ENCODE measurements around the gene CACNG4. TPM values are rescaled to one million over a fixed set of nuclear protein-coding genes. Genes with fewer than 3 reads are reported as not detected.

CACNG4 gene
- total and polyA plus RNA-seq, 2 experiments from 2014 or later = 1.6 to 4.1 TPM

DNA sequence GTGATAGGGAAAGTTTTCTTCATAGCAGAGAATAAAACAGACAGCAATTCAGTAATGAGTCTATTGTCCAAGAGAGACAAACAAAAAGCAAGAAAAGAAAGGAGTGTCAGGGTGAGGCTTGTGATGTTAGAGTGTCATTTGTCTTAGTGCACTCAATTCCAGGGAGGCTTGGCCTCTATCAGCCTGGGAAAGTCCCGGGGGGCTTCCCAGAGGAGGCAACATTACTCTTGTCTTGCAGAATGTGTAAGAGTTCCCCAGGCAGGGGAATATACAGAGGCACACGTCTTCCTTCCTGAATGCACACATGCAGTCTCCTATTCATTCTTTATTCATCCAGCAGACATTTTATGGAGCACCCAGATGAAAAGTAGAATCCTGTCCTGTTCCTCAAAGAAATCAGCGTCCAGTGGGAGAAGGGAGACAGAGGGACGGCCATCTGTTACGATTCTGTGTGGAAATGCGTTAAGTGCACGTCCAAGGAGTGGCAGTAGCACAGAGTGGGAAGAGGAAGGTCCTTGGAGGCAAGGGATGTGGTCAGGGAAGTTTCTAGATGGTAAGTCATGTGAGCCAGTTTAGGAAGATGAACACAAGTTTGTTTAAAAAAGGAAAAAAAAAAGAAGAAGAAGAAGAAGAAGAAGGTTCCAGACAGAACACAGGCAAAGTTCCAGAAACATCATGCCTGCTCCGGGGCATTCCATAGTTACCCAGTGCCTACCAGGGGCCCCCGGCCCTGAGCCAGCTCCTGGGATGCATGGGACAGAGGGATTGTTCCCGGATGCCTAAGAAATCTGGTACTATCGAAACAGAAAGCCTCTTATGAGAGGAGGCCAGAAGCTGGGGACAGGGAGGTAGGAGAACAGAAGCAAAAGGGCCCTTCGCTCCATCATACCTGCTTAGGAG, 21.1 kb downstream of the CACNG4 start:
- no peak overlapping the region for H2AFZ ChIP-seq
- Mint-ChIP-seq H3K27ac (no peak overlapping the region), H3K36me3 (ENCODE audit: low read depth) (no peaks in the 10 kb centered on the region), H3K4me3 (no peak overlapping the region), H3K4me1 (peaks cover 7% of the 10 kb centered on the region), H3K9me3 (peaks cover 4% of the 10 kb centered on the region; the same call in 1 of the 3 replicates), H3K27me3 (ENCODE audit: insufficient read depth, low read depth, poor library complexity) (peaks cover 8% of the 10 kb centered on the region)
- TF ChIP-seq EZH2phosphoT487 (IDR thresholded peaks at IDR 0.05; ENCODE audit: unreplicated experiment) = no peak
- no peak for TF ChIP-seq NANOG (IDR thresholded peaks at IDR 0.05; ENCODE audit: borderline replicate concordance)
- TF ChIP-seq, protein P1, sequence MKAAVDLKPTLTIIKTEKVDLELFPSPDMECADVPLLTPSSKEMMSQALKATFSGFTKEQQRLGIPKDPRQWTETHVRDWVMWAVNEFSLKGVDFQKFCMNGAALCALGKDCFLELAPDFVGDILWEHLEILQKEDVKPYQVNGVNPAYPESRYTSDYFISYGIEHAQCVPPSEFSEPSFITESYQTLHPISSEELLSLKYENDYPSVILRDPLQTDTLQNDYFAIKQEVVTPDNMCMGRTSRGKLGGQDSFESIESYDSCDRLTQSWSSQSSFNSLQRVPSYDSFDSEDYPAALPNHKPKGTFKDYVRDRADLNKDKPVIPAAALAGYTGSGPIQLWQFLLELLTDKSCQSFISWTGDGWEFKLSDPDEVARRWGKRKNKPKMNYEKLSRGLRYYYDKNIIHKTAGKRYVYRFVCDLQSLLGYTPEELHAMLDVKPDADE (IDR thresholded peaks at IDR 0.05) = no peak
- no peak for TF ChIP-seq JUNB (IDR thresholded peaks at IDR 0.05; ENCODE audit: unreplicated experiment)
- TF ChIP-seq ZNF331 (CRISPR knock-in tag; IDR thresholded peaks at IDR 0.05; ENCODE audit: low read depth) = no peak
- TF ChIP-seq, protein P2, sequence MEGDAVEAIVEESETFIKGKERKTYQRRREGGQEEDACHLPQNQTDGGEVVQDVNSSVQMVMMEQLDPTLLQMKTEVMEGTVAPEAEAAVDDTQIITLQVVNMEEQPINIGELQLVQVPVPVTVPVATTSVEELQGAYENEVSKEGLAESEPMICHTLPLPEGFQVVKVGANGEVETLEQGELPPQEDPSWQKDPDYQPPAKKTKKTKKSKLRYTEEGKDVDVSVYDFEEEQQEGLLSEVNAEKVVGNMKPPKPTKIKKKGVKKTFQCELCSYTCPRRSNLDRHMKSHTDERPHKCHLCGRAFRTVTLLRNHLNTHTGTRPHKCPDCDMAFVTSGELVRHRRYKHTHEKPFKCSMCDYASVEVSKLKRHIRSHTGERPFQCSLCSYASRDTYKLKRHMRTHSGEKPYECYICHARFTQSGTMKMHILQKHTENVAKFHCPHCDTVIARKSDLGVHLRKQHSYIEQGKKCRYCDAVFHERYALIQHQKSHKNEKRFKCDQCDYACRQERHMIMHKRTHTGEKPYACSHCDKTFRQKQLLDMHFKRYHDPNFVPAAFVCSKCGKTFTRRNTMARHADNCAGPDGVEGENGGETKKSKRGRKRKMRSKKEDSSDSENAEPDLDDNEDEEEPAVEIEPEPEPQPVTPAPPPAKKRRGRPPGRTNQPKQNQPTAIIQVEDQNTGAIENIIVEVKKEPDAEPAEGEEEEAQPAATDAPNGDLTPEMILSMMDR (conservative IDR thresholded peaks at IDR 0.05; ENCODE audit: low read depth in 2 of 2) = no peak
- no peak for TF ChIP-seq ZNF114 (CRISPR knock-in tag; IDR thresholded peaks at IDR 0.05)
- no peak for TF ChIP-seq POLR2AphosphoS5 (IDR thresholded peaks at IDR 0.05; ENCODE audit: low read depth)
- TF ChIP-seq EZH2 (IDR thresholded peaks at IDR 0.05; ENCODE audit: low read depth, unreplicated experiment) = no peak
- TF ChIP-seq, protein P3, sequence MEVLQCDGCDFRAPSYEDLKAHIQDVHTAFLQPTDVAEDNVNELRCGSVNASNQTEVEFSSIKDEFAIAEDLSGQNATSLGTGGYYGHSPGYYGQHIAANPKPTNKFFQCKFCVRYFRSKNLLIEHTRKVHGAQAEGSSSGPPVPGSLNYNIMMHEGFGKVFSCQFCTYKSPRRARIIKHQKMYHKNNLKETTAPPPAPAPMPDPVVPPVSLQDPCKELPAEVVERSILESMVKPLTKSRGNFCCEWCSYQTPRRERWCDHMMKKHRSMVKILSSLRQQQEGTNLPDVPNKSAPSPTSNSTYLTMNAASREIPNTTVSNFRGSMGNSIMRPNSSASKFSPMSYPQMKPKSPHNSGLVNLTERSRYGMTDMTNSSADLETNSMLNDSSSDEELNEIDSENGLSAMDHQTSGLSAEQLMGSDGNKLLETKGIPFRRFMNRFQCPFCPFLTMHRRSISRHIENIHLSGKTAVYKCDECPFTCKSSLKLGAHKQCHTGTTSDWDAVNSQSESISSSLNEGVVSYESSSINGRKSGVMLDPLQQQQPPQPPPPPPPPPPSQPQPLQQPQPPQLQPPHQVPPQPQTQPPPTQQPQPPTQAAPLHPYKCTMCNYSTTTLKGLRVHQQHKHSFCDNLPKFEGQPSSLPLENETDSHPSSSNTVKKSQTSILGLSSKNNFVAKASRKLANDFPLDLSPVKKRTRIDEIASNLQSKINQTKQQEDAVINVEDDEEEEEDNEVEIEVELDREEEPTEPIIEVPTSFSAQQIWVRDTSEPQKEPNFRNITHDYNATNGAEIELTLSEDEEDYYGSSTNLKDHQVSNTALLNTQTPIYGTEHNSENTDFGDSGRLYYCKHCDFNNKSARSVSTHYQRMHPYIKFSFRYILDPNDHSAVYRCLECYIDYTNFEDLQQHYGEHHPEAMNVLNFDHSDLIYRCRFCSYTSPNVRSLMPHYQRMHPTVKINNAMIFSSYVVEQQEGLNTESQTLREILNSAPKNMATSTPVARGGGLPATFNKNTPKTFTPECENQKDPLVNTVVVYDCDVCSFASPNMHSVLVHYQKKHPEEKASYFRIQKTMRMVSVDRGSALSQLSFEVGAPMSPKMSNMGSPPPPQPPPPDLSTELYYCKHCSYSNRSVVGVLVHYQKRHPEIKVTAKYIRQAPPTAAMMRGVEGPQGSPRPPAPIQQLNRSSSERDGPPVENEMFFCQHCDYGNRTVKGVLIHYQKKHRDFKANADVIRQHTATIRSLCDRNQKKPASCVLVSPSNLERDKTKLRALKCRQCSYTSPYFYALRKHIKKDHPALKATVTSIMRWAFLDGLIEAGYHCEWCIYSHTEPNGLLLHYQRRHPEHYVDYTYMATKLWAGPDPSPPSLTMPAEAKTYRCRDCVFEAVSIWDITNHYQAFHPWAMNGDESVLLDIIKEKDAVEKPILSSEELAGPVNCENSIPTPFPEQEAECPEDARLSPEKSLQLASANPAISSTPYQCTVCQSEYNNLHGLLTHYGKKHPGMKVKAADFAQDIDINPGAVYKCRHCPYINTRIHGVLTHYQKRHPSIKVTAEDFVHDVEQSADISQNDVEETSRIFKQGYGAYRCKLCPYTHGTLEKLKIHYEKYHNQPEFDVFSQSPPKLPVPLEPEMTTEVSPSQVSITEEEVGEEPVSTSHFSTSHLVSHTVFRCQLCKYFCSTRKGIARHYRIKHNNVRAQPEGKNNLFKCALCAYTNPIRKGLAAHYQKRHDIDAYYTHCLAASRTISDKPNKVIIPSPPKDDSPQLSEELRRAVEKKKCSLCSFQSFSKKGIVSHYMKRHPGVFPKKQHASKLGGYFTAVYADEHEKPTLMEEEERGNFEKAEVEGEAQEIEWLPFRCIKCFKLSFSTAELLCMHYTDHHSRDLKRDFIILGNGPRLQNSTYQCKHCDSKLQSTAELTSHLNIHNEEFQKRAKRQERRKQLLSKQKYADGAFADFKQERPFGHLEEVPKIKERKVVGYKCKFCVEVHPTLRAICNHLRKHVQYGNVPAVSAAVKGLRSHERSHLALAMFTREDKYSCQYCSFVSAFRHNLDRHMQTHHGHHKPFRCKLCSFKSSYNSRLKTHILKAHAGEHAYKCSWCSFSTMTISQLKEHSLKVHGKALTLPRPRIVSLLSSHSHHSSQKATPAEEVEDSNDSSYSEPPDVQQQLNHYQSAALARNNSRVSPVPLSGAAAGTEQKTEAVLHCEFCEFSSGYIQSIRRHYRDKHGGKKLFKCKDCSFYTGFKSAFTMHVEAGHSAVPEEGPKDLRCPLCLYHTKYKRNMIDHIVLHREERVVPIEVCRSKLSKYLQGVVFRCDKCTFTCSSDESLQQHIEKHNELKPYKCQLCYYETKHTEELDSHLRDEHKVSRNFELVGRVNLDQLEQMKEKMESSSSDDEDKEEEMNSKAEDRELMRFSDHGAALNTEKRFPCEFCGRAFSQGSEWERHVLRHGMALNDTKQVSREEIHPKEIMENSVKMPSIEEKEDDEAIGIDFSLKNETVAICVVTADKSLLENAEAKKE (CRISPR knock-in tag; IDR thresholded peaks at IDR 0.05) = no peak
- TF ChIP-seq CREB1 (CRISPR knock-in tag; IDR thresholded peaks at IDR 0.05; ENCODE audit: low read depth) = no peak
- no peak for TF ChIP-seq STAT1 (IDR thresholded peaks at IDR 0.05; ENCODE audit: unreplicated experiment)
- TF ChIP-seq, protein P4, sequence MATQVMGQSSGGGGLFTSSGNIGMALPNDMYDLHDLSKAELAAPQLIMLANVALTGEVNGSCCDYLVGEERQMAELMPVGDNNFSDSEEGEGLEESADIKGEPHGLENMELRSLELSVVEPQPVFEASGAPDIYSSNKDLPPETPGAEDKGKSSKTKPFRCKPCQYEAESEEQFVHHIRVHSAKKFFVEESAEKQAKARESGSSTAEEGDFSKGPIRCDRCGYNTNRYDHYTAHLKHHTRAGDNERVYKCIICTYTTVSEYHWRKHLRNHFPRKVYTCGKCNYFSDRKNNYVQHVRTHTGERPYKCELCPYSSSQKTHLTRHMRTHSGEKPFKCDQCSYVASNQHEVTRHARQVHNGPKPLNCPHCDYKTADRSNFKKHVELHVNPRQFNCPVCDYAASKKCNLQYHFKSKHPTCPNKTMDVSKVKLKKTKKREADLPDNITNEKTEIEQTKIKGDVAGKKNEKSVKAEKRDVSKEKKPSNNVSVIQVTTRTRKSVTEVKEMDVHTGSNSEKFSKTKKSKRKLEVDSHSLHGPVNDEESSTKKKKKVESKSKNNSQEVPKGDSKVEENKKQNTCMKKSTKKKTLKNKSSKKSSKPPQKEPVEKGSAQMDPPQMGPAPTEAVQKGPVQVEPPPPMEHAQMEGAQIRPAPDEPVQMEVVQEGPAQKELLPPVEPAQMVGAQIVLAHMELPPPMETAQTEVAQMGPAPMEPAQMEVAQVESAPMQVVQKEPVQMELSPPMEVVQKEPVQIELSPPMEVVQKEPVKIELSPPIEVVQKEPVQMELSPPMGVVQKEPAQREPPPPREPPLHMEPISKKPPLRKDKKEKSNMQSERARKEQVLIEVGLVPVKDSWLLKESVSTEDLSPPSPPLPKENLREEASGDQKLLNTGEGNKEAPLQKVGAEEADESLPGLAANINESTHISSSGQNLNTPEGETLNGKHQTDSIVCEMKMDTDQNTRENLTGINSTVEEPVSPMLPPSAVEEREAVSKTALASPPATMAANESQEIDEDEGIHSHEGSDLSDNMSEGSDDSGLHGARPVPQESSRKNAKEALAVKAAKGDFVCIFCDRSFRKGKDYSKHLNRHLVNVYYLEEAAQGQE (IDR thresholded peaks at IDR 0.05; ENCODE audit: unreplicated experiment) = no peak
- H4K20me1 ChIP-seq (replicated peaks; ENCODE audit: insufficient read depth) = no peaks in the 10 kb centered on the region
- H3K79me2 ChIP-seq (replicated peaks; ENCODE audit: insufficient read depth) = no peaks in the 10 kb centered on the region
- H3K27me3 ChIP-seq (ENCODE audit: insufficient read depth) = no peaks in the 10 kb centered on the region
- H3K36me3 ChIP-seq (ENCODE audit: insufficient read depth) = no peaks in the 10 kb centered on the region
- no peaks in the 10 kb centered on the region for H3F3A ChIP-seq (replicated peaks; ENCODE audit: low read depth)
- no peak overlapping the region for H3K4me2 ChIP-seq
- H3K4me3 ChIP-seq = no peak overlapping the region
- H3K9me2 ChIP-seq (ENCODE audit: insufficient read depth) = no peaks in the 10 kb centered on the region
- no peak overlapping the region for H3K27ac ChIP-seq (ENCODE audit: low read depth)
- H3K4me1 ChIP-seq (ENCODE audit: insufficient read depth) = no peaks in the 10 kb centered on the region
- ATAC-seq = no peak
- no peak for DNase-seq (ENCODE audit: low spot score)

Measured in GM23338 (cell line).